GM21381 (cell line): Measurements from ENCODE around the gene OR10H1.
"Not testable (repeated sequence)": the region's sequence is repeated elsewhere in the genome, so short reads cannot be mapped to it uniquely, and the experiment has no call there.

Experiments
- ATAC-seq: cut with Tn5 transposase; IDR thresholded peaks from one replicate; pipeline ENCODE4 v1.9.1; 2021; ENCODE audit warnings: mild to moderate bottlenecking, moderate library complexity; ENCODE audit not compliant: unreplicated experiment

OR10H1 gene, protein sequence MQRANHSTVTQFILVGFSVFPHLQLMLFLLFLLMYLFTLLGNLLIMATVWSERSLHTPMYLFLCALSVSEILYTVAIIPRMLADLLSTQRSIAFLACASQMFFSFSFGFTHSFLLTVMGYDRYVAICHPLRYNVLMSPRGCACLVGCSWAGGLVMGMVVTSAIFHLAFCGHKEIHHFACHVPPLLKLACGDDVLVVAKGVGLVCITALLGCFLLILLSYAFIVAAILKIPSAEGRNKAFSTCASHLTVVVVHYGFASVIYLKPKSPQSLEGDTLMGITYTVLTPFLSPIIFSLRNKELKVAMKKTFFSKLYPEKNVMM

DNA sequence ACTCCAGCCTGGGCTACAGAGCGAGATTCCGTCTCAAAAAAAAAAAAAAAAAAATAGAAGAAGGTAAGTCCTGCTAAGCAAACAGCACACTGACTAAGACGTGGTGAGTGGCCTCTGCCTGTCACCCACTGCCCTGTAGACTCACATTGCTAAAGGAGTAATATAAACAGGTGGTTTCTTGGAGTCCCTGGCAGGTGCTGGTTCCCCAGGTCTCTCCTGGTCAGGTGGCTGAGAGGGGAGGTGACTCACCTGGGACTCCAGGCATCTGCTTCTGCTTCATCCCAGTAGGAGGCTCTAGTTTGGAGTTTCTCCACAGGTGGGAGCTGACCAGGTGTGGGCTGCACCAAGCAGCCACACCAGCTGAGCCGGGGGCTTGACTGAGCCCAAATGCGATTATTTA is at the start of gene OR10H1:
OR10H1 (minus strand) TSS at position 359 of the 400 bp plus-strand sequence. CDS start 7,627 bp downstream, outside the sequence.
- no peak for ATAC-seq

DNA sequence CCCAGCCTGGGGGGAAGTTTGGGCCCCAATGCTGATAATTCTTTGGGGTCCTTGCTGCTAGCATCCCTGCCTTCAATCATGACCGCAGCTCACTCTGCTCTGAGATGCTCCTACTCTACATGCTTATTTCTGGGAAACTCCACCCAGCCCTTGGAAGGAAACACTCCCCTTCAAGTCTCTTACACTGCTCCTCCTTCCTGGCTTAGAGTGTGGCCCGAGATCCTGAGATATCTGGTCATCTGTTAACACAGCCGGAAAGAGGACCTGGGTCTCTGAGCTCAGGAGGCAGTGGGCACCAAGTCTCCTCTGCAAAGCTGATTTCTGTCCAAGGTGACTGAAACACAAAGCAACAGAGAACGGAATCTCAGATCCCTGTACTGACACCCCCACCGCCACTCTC is 49.4 kb upstream of the OR10H1 start:
- ATAC-seq = no peak

DNA sequence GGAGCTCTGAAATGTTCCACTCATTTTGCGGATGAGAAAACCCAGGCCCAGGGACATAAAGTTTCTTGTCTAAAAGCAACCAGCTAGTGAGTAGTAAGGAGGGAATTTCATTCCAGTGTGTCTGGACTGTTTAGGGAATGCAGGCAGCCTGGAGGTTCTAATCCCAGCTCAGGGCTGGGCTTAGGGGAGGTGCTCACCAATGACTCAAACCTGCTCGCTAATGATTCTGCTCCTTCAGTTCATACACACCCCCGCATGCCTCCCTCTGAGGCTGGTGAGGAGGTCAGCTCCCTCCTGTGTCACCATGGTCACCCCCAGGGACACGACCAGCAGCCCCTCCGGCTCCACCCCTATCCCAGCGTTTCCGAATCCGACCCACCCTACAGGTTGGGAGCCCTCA is 47.8 kb upstream of the OR10H1 start:
- no peak for ATAC-seq

DNA sequence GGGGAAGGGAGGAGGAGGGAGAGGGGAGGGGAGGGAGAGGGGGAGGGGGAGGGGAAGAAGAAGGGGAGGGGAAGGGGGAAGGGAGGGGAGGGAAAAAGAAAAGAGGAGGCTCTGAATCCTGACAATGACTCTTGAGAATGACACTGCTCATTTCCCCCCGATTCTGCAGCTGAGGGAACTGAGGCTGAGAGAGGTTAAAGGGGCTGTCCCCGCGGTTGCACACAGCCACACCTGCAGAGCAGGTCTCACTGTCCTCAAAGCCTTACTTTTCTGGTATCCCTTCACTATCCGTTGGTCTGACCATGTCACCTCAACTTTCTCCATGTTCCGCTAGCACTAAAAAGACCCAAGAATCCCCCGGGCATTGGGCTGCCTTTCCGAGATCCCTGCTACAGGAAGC is 47.0 kb upstream of the OR10H1 start:
- no peak for ATAC-seq

DNA sequence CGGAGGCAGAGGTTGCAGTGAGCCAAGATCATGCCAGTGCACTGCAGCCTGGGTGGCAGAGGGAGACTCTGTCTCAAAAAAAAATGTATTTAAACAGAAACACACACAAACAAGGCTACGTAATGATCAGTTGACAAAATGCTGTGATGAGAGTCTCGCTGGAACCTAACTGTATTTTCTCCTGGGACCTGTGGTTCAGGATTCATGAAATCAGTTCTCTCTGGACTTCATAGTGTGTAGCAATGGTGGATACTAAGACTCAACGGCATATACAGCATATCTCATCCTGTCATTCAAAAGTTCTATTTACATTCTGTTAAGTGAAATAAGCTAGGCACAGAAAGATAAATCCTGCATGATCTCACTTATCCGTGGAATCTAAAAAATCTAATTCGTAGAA is 45.1 kb upstream of the OR10H1 start:
- no peak for ATAC-seq

DNA sequence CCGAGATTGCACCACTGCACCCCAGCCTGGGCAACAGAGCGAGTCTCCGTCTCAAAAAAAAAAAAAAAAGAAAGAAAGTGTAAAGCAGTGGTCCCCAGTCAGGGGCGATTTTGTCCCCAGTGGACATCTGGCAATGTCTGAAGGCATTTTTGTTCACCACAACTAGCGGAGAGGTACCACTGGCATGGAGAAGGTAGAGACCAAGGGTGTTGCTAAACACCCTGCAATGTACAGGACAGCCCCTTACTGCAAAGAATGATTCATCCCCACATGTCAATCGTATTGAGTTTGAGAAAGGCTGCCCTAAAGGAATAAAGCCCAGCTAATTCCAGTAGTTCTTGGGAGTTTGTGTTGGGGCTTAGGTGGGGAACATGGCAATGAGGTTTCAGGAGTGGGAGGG is 43.7 kb upstream of the OR10H1 start:
- no peak for ATAC-seq

DNA sequence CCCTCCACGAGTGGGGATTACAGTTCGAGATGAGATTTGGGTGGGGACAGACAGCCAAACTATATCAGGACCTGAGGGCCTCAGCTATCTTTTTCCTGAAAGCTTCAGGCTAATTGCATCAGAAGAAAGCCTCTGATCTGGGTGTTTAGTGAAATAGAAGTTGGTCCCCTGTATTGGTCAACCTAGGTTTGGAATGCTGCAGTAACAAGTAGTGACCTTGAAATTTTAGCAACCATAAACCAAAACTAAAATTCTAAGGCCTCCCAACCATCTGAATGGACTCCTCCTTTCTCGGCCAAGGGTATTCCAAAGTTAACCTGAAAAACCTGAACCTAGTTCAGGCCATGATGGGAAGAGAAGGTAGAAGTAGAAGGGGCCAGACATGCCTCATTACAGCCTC is 34.9 kb upstream of the OR10H1 start:
- ATAC-seq = no peak

DNA sequence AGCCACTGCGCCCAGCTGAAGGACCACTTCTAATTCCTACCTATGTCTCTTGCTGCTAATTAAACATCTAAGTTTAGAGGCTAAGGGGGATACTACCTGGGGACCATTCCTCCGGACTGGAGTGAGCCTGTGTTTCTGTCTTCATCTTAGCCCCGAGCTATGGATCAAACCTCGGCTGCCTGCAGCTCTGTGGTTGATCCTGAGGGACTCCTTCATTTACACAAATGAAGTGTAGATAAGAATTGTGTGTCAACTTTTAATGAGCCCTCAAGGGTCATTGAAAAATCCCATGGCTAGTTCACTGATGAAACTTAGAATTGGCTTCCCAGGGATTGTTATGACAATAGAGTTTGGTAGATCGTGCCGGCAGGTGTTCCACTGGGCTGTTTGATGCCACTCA is 31.5 kb upstream of the OR10H1 start:
- no peak for ATAC-seq

DNA sequence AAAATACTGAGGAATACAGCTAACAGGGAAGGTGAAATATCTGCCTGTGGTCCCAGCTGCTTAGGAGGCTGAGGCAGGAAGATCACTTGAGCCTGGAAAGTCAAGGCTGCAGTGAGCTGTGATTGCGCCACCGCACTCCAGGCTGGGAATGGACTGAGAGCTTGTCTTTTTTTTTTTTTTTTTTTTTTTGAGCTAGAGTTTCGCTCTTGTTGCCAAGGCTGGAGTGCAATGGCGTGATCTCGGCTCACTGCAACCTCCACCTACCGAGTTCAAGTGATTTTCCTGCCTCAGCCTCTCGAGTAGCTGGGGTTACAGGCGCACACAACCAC is 28.4 kb upstream of the OR10H1 start:
- ATAC-seq = not testable (repeated sequence)

DNA sequence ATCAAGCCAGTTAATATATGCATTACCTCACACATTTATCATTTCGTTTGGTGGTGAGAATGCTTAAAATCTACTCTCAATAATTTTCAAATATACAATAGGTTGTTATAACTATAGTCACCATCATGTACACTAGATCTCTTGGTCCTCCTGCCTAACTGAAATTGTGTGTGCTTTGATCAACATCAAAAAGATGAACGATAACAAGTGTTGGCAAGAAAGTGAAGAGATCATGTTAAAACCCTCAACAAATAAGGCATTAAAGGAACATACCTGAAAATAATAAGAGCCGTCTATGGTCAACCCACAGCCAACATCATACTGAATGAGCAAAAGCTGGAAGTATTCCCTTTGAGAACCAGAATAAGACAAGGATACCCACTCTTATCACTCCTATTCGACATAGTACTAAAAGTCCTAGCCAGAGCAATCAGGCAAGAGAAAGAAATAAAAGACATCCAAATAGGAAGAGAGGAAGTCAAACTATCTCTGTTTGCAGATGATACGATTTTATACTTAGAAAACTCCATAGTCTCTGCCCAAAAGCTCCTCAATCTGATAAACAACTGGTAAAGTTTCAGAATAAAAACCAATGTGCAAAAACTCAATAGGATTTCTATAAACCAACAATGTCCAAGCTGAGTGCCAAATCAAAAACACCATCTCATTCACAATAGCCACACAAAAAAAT is 27.9 kb upstream of the OR10H1 start:
- ATAC-seq = no peak

DNA sequence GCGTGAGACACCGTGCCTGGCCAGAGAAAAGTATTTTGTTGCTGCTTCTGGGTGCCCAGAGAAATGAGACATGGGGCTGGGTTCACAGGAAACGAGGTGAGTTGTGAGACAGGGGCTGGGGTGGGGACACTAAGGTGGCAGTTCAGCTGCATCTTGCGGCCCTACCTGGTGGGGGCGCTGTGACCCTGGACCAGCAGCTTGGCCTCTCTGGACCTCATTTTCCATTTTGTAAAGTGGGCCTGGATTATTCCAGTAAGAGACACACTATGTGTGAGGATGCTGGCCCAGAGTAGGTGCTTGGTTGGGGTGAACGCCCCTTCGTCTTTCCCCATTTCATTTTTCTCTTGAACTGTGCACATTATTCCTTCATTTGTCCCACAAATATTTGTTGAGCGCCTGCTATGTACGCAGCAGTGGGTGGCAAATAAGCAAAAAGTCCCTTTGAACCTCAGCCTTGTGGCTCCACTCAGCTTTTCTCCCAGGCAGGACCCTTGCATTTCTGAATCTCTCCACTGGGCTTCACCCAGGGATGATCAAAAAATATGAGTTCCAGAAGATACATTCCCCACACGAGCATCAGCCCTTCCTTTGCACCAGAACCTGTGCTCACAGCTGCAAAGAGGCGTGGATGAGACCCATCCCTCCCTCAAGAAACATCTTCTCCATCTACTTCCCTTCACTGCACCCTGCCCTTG is 26.6 kb upstream of the OR10H1 start:
- ATAC-seq = no peak

DNA sequence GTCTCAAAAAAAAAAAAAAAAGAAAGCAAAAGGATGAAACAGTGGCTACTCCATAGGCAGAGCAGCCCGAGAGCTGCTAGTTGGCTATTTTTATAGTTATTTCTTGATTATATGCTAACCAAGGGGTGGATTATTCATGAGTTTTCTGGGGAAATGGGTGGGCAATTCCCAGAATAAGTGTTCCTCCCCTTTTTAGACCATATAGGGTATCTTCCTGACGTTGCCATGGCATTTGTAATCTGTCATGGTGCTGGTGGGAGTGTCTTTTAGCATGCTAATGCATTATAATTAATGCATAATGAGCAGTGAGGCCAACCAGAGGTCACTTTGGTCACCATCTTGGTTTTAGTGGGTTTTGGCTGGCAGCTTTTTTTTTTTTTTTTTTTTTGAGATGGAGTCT is 25.4 kb upstream of the OR10H1 start:
- no peak for ATAC-seq

DNA sequence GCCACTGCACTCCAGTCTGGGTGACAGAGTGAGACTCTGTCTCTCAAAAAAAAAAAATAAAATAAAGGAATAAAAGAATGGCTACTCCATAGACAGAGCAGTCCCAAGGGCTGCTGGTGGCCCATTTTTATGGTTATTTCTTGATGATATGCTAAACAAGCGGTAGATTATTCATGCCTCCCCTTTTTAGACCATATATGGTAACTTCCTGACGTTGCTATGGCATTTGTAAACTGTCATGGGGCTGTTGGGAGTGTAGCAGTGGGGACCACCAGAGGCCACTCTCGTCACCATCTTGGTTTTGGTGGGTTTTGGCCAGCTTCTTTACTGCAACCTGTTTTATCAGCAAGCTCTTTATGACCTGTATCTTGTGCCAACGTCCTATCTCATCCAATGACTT is 24.4 kb upstream of the OR10H1 start:
- ATAC-seq = not testable (repeated sequence)

DNA sequence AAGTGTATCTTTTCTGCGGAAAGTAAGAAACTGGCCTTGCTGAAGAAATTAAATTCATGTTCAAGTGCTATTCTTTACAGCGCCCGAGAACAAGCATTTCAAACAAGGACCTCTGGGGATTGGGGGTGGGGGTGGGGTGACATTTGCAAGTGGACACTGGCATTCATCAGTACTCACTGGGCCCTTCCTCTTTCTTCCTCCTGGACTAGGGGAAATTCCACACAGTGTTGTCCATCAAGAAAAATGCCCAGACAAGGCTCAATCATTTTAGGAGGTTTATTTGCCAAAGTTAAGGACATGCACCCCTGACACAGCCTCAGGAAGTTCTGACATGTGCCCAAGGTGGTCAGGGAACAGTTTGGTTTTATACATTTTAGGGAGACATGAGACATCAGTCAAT is 22.9 kb upstream of the OR10H1 start:
- no peak for ATAC-seq

DNA sequence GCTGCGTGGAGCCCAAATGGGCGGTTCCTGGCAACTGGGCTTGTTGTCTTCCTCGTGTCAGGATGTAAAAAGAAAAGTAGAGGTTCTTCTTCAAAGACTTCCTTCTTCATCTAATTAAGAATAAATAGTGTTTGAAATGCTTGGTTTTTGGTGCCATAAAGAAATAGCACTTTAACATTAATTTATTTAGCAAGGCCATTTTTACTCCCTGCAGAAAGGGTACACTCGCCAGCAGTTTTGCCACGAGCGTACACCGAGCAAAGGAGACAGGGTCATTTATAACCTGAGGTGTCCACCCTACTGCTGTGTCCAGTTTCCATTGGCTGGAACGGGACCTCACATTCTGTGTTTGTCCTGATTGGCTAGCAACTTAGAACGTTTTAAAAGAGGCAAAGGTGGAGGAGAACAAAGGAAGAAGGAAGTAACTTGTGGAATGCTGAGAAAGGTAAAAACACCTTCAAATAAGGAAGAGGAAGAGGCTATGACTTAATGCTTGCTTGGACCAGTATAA is 21.8 kb upstream of the OR10H1 start:
- ATAC-seq = no peak

DNA sequence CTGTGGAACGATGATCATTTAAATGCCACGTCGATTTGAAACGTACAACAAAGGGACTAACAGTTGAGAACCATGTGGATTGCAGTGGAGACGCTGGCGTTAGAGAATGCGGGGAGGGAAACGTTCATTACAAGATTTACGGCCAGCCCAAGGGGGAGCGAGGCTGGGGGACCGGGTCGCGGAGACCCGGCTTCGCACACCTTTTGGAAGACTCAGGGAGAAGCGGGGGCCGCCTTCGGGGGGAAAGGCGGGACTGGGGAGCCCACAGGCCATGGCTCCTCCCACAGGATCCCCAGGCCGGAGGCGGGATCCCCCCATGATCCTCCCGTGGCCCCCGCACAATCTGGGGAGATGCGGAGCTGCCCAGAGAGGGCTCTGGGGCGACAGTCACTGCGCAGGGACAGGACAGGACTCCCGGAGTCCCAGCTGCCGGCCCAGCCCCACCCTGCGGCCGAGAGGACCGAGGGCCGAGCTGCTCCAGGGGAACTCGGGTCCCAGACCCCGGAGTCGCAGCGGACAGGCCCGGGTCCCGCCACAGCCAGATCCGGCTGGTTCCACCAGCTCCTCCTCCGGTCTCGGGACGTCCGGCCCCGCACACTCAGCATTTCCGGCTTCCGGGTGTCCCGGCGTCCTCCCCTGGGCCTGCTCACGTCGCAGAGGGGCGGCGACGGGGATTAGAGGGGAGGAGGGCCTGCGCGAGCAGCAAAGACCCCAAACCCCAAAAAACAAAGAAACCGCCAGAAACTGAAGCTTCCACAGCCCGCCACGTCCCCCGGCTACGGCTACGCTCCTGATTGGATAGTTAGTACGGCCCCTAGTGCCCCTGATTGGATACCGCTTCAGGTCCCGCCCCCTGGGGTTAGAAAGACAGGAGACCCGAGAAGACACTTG is 21.1 kb upstream of the OR10H1 start:
- peak; percentile 98 for ATAC-seq

DNA sequence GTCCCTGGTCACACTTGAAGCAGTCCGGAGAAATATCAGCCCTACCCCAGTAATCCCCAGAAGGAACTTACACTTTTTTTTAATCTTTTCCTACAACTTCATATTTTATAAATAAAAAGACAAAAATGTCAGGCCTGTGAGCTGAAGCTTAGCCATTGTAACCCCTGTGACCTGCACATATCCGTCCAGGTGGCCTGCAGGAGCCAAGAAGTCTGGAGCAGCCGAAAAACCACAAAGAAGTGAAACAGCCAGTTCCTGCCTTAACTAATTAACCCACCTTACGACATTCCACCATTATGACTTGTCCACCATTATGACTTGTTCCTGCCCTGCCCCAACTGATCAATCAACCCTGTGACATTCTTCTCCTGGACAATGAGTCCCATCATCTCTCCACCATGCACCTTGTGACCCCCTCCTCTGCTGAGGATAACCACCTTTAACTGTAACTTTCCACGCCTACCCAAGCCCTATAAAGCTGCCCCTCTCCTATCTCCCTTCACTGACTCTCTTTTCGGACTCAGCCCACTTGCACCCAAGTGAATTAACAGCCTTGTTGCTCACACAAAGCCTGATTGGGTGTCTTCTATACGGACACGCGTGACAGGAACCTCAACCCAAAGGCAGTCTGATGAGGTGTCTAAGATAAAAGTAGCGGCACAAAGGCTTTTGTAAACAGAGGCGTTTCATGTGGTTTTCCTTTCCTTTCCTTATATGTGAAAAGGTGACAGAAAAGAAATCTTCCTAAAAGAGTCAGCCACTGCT is 20.3 kb upstream of the OR10H1 start:
- not testable (repeated sequence) for ATAC-seq

DNA sequence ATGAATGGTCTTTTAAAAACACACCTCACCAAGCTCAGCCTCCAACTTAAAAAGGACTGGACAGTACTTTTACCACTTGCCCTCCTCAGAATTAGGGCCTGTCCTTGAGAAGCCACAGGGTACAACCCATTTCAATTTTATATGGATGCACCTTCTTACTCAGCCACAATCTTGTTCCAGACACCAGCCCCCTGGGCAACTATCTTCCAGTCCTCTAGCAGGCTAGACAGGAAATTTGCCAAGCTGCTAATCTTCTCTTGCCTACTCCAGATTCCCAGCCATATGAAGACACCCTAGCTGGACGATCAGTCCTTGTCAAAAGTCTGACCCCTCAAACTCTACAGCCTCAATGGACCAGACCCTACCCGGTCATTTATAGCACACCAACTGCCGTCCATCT is 18.8 kb upstream of the OR10H1 start:
- ATAC-seq = not testable (repeated sequence)

DNA sequence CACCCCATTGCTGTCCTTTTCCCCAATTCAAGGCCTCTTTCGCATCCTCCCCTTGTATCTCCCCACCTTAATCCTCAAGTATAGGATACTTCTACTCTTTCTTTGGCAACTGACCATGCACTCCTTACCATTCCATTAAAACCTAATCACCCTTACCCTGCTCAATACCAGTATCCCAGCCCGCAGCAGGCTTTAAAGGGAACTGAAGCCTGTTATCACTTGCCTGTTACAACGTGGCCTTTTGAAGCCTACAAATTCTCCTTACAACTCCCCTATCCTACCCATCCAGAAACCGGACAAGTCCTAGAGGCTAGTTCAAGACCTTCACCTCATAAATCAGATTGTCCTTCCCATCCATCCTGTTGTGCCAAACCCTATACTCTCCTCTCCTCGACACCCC is 16.2 kb upstream of the OR10H1 start:
- ATAC-seq = no peak

DNA sequence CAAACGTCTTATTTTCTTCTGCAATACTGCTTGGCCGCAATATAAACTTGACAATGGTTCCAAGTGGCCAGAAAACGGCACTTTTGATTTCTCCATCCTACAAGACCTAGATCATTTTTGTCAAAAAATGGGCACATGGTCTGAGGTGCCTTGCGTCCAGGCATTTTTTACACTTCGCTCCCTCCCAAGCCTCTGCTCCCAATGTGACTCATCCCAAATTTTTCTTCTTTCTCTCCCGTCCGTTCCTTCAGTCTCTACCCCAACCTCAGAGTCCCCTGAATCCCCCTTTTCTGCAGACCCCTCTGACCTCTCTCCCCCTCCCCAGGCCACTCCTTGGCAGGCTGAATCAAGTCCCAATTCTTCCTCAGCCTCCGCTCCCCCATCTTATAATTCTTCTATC is 14.3 kb upstream of the OR10H1 start:
- no peak for ATAC-seq
